Neural progenitor cell (in vitro differentiated cells): ENCODE results near the gene ZNF638. TPM values are rescaled to one million over a fixed set of nuclear protein-coding genes. Genes with fewer than 3 reads are reported as not detected.

Experiments
- DNase-seq: peaks from one replicate; pipeline ENCODE4 v3.0.0-alpha.2; 2016; ENCODE audit warnings: low spot score
- H2AFZ ChIP-seq: fragments of 200-600 bp; sonication (generic); replicated peaks from 2 replicates; pipeline ENCODE4 v1.6.1; 2016; ENCODE audit warnings: antibody characterized with exemption
- H3F3A ChIP-seq: fragments of 200-600 bp; sonication (generic); 2 replicates; pipeline ENCODE4 v1.6.1; 2016; ENCODE audit warnings: antibody characterized with exemption, low read depth
- H3K27ac ChIP-seq: fragments of 200-600 bp; sonication (generic); 2 replicates; pipeline ENCODE4 v1.5.1; 2016; ENCODE audit warnings: mild to moderate bottlenecking
- H3K27me3 ChIP-seq: fragments of 200-600 bp; sonication (generic); 2 replicates; pipeline ENCODE4 v1.6.1; 2016; ENCODE audit warnings: mild to moderate bottlenecking, moderate library complexity
- H3K36me3 ChIP-seq: fragments of 200-600 bp; sonication (generic); 2 replicates; pipeline ENCODE4 v1.5.1; 2016
- H3K4me1 ChIP-seq: fragments of 200-600 bp; sonication (generic); 2 replicates; pipeline ENCODE4 v1.6.1; 2016; ENCODE audit warnings: mixed run types
- H3K4me2 ChIP-seq: fragments of 200-600 bp; sonication (generic); 2 replicates; pipeline ENCODE4 v1.6.1; 2016
- H3K4me3 ChIP-seq: fragments of 200-600 bp; sonication (generic); 2 replicates; pipeline ENCODE4 v1.5.1; 2016
- H3K79me2 ChIP-seq: fragments of 200-600 bp; sonication (generic); 2 replicates; pipeline ENCODE4 v1.6.1; 2016; ENCODE audit warnings: low read depth
- H3K9ac ChIP-seq: fragments of 200-600 bp; sonication (generic); 2 replicates; pipeline ENCODE4 v1.6.1; 2016
- H3K9me3 ChIP-seq: fragments of 200-600 bp; sonication (generic); 2 replicates; pipeline ENCODE4 v1.5.1; 2016; ENCODE audit warnings: low read depth
- H4K20me1 ChIP-seq: fragments of 200-600 bp; sonication (generic); 2 replicates; pipeline ENCODE4 v1.6.1; 2016; ENCODE audit warnings: low read depth
- H3K27ac Mint-ChIP-seq: 3 replicates; pipeline ENCODE4 v1.8.0; 2021; ENCODE audit warnings: mixed read lengths
- H3K27me3 Mint-ChIP-seq: 2 replicates; pipeline ENCODE4 v1.8.0; 2022; ENCODE audit warnings: low read depth, mild to moderate bottlenecking, inconsistent platforms, moderate library complexity, mixed read lengths; ENCODE audit not compliant: insufficient read depth
- H3K36me3 Mint-ChIP-seq: 3 replicates; pipeline ENCODE4 v1.8.0; 2021; ENCODE audit warnings: mixed read lengths
- H3K4me1 Mint-ChIP-seq: 3 replicates; pipeline ENCODE4 v1.8.0; 2021; ENCODE audit warnings: mixed read lengths
- H3K4me3 Mint-ChIP-seq: 3 replicates; pipeline ENCODE4 v1.8.0; 2021; ENCODE audit warnings: mild to moderate bottlenecking, moderate library complexity, mixed read lengths
- H3K9me3 Mint-ChIP-seq: 3 replicates; pipeline ENCODE4 v1.8.0; 2020; ENCODE audit warnings: mixed read lengths
- EZH2 ChIP-seq: fragments of 200-600 bp; sonication (generic); IDR thresholded peaks from 2 replicates; pipeline ENCODE4 v1.6.1; 2017; ENCODE audit warnings: antibody characterized with exemption, mild to moderate bottlenecking, moderate library complexity
- EZH2phosphoT487 ChIP-seq: fragments of 200-600 bp; sonication (generic); IDR thresholded peaks from 2 replicates; pipeline ENCODE4 v1.6.1; 2017; ENCODE audit warnings: antibody characterized with exemption
- total RNA-seq: library from RNA; depleted of rRNA; stranded (reverse); fragments of >200 nt; gene quantifications from 2 replicates; pipeline ENCODE4 v1.2.3, GENCODE V29; 2015; ENCODE audit warnings: low replicate concordance
- TF ChIP-seq, protein P1 (sequence below): fragments of 200-600 bp; sonication (generic); IDR thresholded peaks from 2 replicates; pipeline ENCODE4 v1.5.1; 2017; ENCODE audit warnings: antibody characterized with exemption, mild to moderate bottlenecking

The ZNF638 gene
- total RNA-seq, 1 donor from 2014 or later: 362 TPM

DNA sequence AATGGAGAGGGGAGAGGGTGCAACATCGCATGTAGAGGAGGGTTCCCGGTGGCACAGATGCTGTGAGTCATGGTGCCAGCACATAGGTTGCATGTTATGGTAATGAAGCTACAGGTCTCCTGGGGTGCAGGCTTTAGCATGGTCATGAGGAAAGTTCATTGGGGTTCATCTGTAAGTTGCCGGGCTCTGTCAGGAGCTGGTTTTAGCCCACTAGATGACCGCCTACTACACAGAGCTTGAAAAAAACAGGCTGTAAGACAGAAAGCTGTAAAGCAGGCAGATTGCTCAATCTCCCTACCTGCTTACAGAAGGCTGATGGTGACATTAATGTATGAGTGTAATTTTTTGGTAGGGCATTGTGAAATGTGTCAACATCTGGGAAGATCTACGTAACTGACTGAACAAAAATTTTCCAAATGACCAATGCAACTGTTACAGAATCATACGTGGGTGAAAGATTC lies 145.7 kb downstream of the ZNF638 start:
- TF ChIP-seq EZH2 (no peak), EZH2phosphoT487 (no peak)
- TF ChIP-seq, protein P1, sequence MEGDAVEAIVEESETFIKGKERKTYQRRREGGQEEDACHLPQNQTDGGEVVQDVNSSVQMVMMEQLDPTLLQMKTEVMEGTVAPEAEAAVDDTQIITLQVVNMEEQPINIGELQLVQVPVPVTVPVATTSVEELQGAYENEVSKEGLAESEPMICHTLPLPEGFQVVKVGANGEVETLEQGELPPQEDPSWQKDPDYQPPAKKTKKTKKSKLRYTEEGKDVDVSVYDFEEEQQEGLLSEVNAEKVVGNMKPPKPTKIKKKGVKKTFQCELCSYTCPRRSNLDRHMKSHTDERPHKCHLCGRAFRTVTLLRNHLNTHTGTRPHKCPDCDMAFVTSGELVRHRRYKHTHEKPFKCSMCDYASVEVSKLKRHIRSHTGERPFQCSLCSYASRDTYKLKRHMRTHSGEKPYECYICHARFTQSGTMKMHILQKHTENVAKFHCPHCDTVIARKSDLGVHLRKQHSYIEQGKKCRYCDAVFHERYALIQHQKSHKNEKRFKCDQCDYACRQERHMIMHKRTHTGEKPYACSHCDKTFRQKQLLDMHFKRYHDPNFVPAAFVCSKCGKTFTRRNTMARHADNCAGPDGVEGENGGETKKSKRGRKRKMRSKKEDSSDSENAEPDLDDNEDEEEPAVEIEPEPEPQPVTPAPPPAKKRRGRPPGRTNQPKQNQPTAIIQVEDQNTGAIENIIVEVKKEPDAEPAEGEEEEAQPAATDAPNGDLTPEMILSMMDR: no peak
- H3K4me1 ChIP-seq: peaks cover 3% of the 10 kb centered on the region
- H4K20me1 ChIP-seq: no peaks in the 10 kb centered on the region
- no peaks in the 10 kb centered on the region for H3F3A ChIP-seq
- H3K27me3 ChIP-seq: no peaks in the 10 kb centered on the region
- H3K27ac ChIP-seq: no peak overlapping the region
- H2AFZ ChIP-seq: no peak overlapping the region
- H3K27ac Mint-ChIP-seq: no peak overlapping the region
- no peak overlapping the region for H3K9ac ChIP-seq
- no peak for DNase-seq
- H3K9me3 Mint-ChIP-seq: peaks cover 3% of the 10 kb centered on the region
- no peak overlapping the region for H3K4me3 Mint-ChIP-seq
- no peaks in the 10 kb centered on the region for H3K79me2 ChIP-seq
- H3K4me3 ChIP-seq: no peak overlapping the region
- no peaks in the 10 kb centered on the region for H3K36me3 Mint-ChIP-seq
- peaks cover 12% of the 10 kb centered on the region for H3K4me1 Mint-ChIP-seq
- no peaks in the 10 kb centered on the region for H3K36me3 ChIP-seq
- H3K4me2 ChIP-seq: no peak overlapping the region
- peaks cover 5% of the 10 kb centered on the region for H3K27me3 Mint-ChIP-seq
- no peaks in the 10 kb centered on the region for H3K9me3 ChIP-seq

DNA sequence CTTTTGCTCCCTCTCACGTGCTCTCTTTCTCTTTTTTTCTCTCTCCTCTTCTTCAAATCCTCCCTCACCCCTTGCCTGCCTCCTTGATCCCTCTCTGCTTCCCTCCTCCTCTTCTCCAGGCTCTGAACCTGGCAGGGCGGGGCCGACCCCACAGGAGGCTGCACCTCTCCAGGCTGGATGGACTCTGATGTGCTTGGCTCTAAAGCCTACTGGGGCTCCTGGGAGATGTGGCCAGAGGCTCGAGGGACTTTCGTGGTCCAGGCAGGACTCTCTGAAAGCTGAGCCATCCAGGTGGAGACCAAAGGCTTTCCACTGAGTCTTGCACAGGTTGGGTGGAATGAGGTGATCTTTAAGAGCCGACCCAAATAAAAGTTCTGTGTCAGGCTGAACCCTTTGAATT lies 147.2 kb downstream of the ZNF638 start:
- Mint-ChIP-seq H3K4me3 (no peak overlapping the region), H3K27ac (no peak overlapping the region), H3K27me3 (peaks cover 10% of the 10 kb centered on the region), H3K9me3 (peaks cover 3% of the 10 kb centered on the region), H3K36me3 (no peaks in the 10 kb centered on the region), H3K4me1 (peaks cover 16% of the 10 kb centered on the region)
- TF ChIP-seq, protein P1: no peak
- TF ChIP-seq EZH2: no peak
- no peak for TF ChIP-seq EZH2phosphoT487
- no peak for DNase-seq
- H3K9ac ChIP-seq: no peak overlapping the region
- no peak overlapping the region for H3K4me3 ChIP-seq
- no peak overlapping the region for H3K27ac ChIP-seq
- H3K9me3 ChIP-seq: no peaks in the 10 kb centered on the region
- H3F3A ChIP-seq: no peaks in the 10 kb centered on the region
- no peaks in the 10 kb centered on the region for H3K36me3 ChIP-seq
- H3K4me1 ChIP-seq: peaks cover 12% of the 10 kb centered on the region
- H3K27me3 ChIP-seq: no peaks in the 10 kb centered on the region
- H3K4me2 ChIP-seq: no peak overlapping the region
- H3K79me2 ChIP-seq: no peaks in the 10 kb centered on the region
- no peak overlapping the region for H2AFZ ChIP-seq
- H4K20me1 ChIP-seq: no peaks in the 10 kb centered on the region

DNA sequence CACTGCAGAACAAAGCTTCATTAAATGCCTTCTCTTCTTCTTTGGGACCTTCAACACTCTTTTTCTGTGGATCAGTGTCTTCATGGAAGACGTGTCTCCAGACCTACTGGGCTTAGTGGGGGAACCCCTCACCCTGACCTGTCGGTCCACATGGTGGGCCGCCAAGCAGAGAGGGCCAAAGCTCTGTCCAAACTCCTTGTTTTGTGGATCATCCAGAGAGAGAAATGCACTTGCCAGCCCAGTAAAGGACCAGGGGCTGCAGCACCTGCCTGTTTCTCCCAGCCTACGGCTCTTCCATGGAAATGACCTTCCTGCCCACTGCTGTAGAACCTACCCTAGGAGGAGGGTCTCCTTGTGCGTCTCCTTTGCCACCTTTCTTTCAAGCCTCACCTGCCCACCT lies 147.7 kb downstream of the ZNF638 start:
- no peaks in the 10 kb centered on the region for H3K79me2 ChIP-seq
- peaks cover 10% of the 10 kb centered on the region for H3K27me3 Mint-ChIP-seq
- peaks cover 16% of the 10 kb centered on the region for H3K4me1 Mint-ChIP-seq
- no peaks in the 10 kb centered on the region for H3F3A ChIP-seq
- no peak overlapping the region for H3K4me3 Mint-ChIP-seq
- no peaks in the 10 kb centered on the region for H3K36me3 Mint-ChIP-seq
- no peaks in the 10 kb centered on the region for H4K20me1 ChIP-seq
- no peak overlapping the region for H3K4me2 ChIP-seq
- no peak overlapping the region for H2AFZ ChIP-seq
- peaks cover 3% of the 10 kb centered on the region for H3K9me3 Mint-ChIP-seq
- H3K27ac Mint-ChIP-seq: no peak overlapping the region
- H3K36me3 ChIP-seq: no peaks in the 10 kb centered on the region
- H3K4me3 ChIP-seq: no peak overlapping the region
- no peaks in the 10 kb centered on the region for H3K9me3 ChIP-seq
- DNase-seq: no peak
- peaks cover 12% of the 10 kb centered on the region for H3K4me1 ChIP-seq
- no peak overlapping the region for H3K27ac ChIP-seq
- H3K27me3 ChIP-seq: no peaks in the 10 kb centered on the region
- TF ChIP-seq EZH2 (no peak), EZH2phosphoT487 (no peak)
- TF ChIP-seq, protein P1: no peak
- H3K9ac ChIP-seq: no peak overlapping the region
